ENCODE measurements around the gene ELFN1. TPM values are rescaled to one million over a fixed set of nuclear protein-coding genes. Genes with fewer than 3 reads are reported as not detected.

The ELFN1 gene
- total RNA-seq, 1 donor from 2014 or later = not detected

GRCh38 chr7:1738511-1738910 is 68.4 kb downstream of the ELFN1 start:
- DNase-seq (no peak), ATAC-seq (ENCODE audit: low read depth) (no peak)
- H3K9me3 Mint-ChIP-seq = no peaks in the 10 kb centered on the region
- H3K4me1 Mint-ChIP-seq = peaks cover 14% of the 10 kb centered on the region
- POLR2A ChIA-PET = interaction anchor here (0.6 kb wide), 1 partner anchor 437 kb away, joined by 4 read pairs; no protein-coding TSS in a partner anchor
- H3K27me3 Mint-ChIP-seq = peaks cover 12% of the 10 kb centered on the region
- intact Hi-C loops (cut with micrococcal nuclease) = no loop called here
- no peak for TF ChIP-seq CTCF (IDR thresholded peaks at IDR 0.05)
- no peak overlapping the region for H3K27ac Mint-ChIP-seq
- CTCF ChIA-PET = no interaction called here
- H3K36me3 Mint-ChIP-seq (ENCODE audit: low read depth) = no peaks in the 10 kb centered on the region
- no peak overlapping the region for H3K4me3 Mint-ChIP-seq

GRCh38 chr7:1738956-1739355 is 68.9 kb downstream of the ELFN1 start:
- ChIA-PET CTCF (no interaction called here), POLR2A (interaction anchor here (0.6 kb wide), 1 partner anchor 436 kb away, joined by 4 read pairs; no protein-coding TSS in a partner anchor)
- no peak for ATAC-seq (ENCODE audit: low read depth)
- no peak overlapping the region for H3K4me3 Mint-ChIP-seq
- no peak for DNase-seq
- intact Hi-C loops (cut with micrococcal nuclease) = no loop called here
- H3K36me3 Mint-ChIP-seq (ENCODE audit: low read depth) = no peaks in the 10 kb centered on the region
- H3K4me1 Mint-ChIP-seq = peaks cover 14% of the 10 kb centered on the region
- no peaks in the 10 kb centered on the region for H3K9me3 Mint-ChIP-seq
- peaks cover 12% of the 10 kb centered on the region for H3K27me3 Mint-ChIP-seq
- no peak for TF ChIP-seq CTCF (IDR thresholded peaks at IDR 0.05)
- H3K27ac Mint-ChIP-seq = no peak overlapping the region

- Mint-ChIP-seq H3K27ac (no peak overlapping the region), H3K4me3 (no peak overlapping the region), H3K36me3 (ENCODE audit: low read depth) (no peaks in the 10 kb centered on the region), H3K4me1 (peaks cover 14% of the 10 kb centered on the region), H3K27me3 (peaks cover 12% of the 10 kb centered on the region), H3K9me3 (no peaks in the 10 kb centered on the region)
- intact Hi-C loops (cut with micrococcal nuclease) = no loop called here
- TF ChIP-seq CTCF (IDR thresholded peaks at IDR 0.05) = no peak
- POLR2A ChIA-PET = no interaction called here
- DNase-seq (no peak), ATAC-seq (ENCODE audit: low read depth) (no peak)
- CTCF ChIA-PET = no interaction called here
These were observed 69.5 kb downstream of the ELFN1 start for GRCh38 chr7:1739593-1739992.

- ChIA-PET POLR2A (no interaction called here), CTCF (no interaction called here)
- Mint-ChIP-seq H3K36me3 (ENCODE audit: low read depth) (no peaks in the 10 kb centered on the region), H3K4me3 (no peak overlapping the region), H3K27me3 (peaks cover 12% of the 10 kb centered on the region), H3K4me1 (peaks cover 14% of the 10 kb centered on the region), H3K9me3 (no peaks in the 10 kb centered on the region), H3K27ac (no peak overlapping the region)
- no peak for TF ChIP-seq CTCF (IDR thresholded peaks at IDR 0.05)
- DNase-seq (no peak), ATAC-seq (ENCODE audit: low read depth) (no peak)
- intact Hi-C loops (cut with micrococcal nuclease) = no loop called here
These were observed 70.1 kb downstream of the ELFN1 start for GRCh38 chr7:1740214-1740613.

GRCh38 chr7:1741246-1741645 is 71.2 kb downstream of the ELFN1 start:
- Mint-ChIP-seq H3K4me1 (peaks cover 14% of the 10 kb centered on the region), H3K9me3 (no peaks in the 10 kb centered on the region), H3K27me3 (peaks cover 11% of the 10 kb centered on the region), H3K4me3 (no peak overlapping the region), H3K27ac (no peak overlapping the region), H3K36me3 (ENCODE audit: low read depth) (no peaks in the 10 kb centered on the region)
- ATAC-seq (ENCODE audit: low read depth) (no peak), DNase-seq (no peak)
- intact Hi-C loops (cut with micrococcal nuclease) = no loop called here
- ChIA-PET CTCF (no interaction called here), POLR2A (no interaction called here)
- no peak for TF ChIP-seq CTCF (IDR thresholded peaks at IDR 0.05)

All from activated B cell treated with CpG ODN at 0.5 μM for 24 hours (primary cell).